Measurements from ENCODE around the gene C1GALT1C1L.

C1GALT1C1L gene

GRCh38 chr2:43631618-43632317, 44.5 kb downstream of the C1GALT1C1L start:
- peaks cover 0 to 4% of the 10 kb centered on the region in 2 donors for H3K9me3 ChIP-seq (ENCODE audit: control insufficient read depth in 1 of 2, low read length in 2 of 2)
- peaks cover 8 to 14% of the 10 kb centered on the region in 2 donors for H3K27me3 ChIP-seq (ENCODE audit: control insufficient read depth in 1 of 2, insufficient read depth in 2 of 2, low read length in 2 of 2)
- no peak overlapping the region for H3K9ac ChIP-seq (ENCODE audit: low read depth in 1 of 2, low read length in 2 of 2)
- no peak overlapping the region for H3K27ac ChIP-seq (ENCODE audit: low read depth, low read length)
- no peaks in the 10 kb centered on the region for H3K36me3 ChIP-seq (ENCODE audit: control insufficient read depth in 1 of 2, insufficient read depth in 2 of 2, low read length in 2 of 2)
- H3K4me3 ChIP-seq (ENCODE audit: low read depth in 1 of 2, low read length in 2 of 2): no peak overlapping the region
- peaks cover 0 to 8% of the 10 kb centered on the region in 2 donors for H3K4me1 ChIP-seq (ENCODE audit: control insufficient read depth in 1 of 2, insufficient read depth in 2 of 2, low read length in 2 of 2)

Measured in duodenal mucosa (tissue), 2 donors.